Skin epidermis (tissue), 12 donors: ENCODE results near the gene SEMA3F.

Source experiments
- H3K27ac ChIP-seq, 21 experiments: fragments of 200-600 bp; sonication (generic) in 11 of 21; one replicate each; pipeline ENCODE4 v1.5.0; 2020; ENCODE audit warnings: mild to moderate bottlenecking in 3 of 21, inconsistent platforms in 2 of 21, moderate library complexity in 2 of 21
- H3K4me3 ChIP-seq, 7 experiments: fragments of 200-600 bp; sonication (generic) in 2 of 7; one replicate each; pipeline ENCODE4 v1.5.0; 2020; ENCODE audit warnings: inconsistent platforms in 2 of 7, mild to moderate bottlenecking in 2 of 7, moderate library complexity in 1 of 7

Gene SEMA3F

DNA sequence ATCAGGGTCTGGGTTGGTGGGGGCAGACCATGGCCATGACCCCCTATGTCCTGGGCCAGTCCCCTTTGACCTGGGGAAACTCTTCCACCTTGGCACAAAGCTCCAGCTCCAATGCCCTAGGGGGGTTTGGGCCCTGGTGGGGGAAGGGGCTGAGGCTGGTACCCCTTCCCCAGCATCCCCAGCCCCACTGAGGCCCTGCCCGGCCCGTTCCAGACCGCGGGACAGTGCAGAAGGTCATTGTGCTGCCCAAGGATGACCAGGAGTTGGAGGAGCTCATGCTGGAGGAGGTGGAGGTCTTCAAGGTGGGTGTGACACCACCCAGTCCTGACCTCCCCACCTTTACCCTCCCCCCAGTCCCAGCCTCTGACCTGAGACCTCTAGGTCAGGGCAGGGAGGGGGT is 30.1 kb downstream of the SEMA3F start:
- Histone ChIP-seq H3K27ac (no peak overlapping the region), H3K4me3 (no peak overlapping the region)

DNA sequence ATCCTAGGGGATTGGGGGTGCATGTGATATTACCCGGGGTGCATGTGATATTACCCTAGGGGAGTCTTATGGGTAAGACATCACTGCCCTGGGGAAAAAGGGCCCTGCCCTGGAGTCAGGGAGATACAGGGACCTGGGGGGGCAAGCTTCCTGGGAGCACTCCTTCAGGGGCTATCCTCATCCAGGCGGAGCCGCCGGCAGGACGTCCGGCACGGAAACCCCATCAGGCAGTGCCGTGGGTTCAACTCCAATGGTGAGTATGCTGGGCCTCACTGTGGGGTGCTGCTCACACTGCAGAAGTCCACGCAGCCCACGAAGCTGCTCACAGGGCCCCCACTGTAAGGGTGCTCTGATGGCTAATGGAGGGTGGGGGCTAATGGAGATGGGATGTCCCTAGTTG is 31.0 kb downstream of the SEMA3F start:
- no peak overlapping the region for H3K27ac ChIP-seq
- no peak overlapping the region for H3K4me3 ChIP-seq

DNA sequence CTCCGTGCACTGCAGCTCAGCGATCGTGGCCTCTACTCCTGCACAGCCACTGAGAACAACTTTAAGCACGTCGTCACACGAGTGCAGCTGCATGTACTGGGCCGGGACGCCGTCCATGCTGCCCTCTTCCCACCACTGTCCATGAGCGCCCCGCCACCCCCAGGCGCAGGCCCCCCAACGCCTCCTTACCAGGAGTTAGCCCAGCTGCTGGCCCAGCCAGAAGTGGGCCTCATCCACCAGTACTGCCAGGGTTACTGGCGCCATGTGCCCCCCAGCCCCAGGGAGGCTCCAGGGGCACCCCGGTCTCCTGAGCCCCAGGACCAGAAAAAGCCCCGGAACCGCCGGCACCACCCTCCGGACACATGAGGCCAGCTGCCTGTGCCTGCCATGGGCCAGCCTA is 32.6 kb downstream of the SEMA3F start:
- Histone ChIP-seq H3K4me3 (no peak overlapping the region), H3K27ac (no peak overlapping the region)

DNA sequence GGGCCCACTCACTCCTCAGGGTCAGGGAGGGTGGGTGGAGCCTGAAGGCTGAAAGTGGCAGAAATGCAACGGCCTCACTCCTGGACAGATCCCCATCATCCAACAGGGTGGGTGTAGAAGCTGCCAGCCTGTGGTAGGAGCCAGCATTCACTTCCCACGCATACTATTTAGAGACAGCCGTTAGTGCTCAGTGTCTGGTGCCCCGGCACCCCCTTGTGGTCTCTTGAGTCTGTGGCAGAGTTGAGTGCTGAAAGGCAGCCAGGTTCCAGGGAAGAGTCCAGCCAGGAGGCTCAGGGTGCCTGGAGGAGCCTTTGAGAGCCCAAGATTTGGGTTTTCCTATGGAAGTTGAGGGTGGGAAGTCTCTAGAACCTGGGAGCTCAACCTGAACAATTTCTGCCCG is 34.1 kb downstream of the SEMA3F start:
- Histone ChIP-seq H3K4me3 (no peak overlapping the region), H3K27ac (peak overlapping the region in 2 of 21 experiments; percentile 17)

DNA sequence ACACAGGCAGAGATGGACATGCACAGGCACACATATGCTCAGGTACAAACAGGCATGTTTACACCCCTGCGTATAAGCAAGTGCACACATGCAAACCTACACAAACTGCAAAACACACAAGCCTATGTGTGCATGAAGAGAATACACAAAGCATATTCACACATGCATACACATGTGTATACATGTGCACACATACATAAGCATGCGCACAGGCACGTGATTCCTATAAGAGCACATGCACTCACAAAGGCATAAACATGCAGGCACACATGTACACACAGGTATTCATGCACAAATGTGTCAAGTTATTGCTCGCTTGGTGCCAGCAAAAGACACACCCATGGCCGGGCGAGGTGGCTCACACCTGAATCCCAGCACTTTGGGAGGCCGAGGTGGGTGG is 34.9 kb downstream of the SEMA3F start:
- no peak overlapping the region for H3K27ac ChIP-seq

DNA sequence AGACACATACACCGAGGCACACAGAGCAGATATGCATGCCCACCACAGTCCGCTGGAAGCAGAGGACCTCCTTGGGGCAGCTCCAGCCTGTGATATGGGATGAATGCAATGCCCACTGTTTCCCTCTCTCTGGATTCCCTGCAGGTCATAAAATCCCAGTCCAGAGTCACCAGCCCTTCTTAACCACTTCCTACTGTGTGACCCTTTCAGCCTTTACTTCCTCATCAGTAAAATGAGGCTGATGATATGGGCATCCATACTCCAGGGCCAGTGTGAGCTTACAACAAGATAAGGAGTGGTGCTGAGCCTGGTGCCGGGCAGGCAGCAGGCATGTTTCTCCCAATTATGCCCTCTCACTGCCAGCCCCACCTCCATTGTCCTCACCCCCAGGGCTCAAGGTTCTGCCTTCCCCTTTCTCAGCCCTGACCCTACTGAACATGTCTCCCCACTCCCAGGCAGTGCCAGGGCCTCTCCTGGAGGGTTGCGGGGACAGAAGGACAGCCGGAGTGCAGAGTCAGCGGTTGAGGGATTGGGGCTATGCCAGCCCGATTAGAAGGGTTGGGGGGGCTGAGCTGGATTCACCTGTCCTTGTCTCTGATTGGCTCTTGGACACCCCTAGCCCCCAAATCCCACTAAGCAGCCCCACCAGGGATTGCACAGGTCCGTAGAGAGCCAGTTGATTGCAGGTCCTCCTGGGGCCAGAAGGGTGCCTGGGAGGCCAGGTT is 36.0 kb downstream of the SEMA3F start, which contains the start of gene GNAT1:
TSS of gene GNAT1 (plus strand) at position 675 of the 725 bp plus-strand sequence. CDS start 116 bp downstream, outside the sequence.
- H3K27ac ChIP-seq = no peak within 1 kb of the TSS
- no peak within 1 kb of the TSS for H3K4me3 ChIP-seq

More for the DNA sequence above, 34.9 kb downstream of the SEMA3F start:
- H3K4me3 ChIP-seq = no peak overlapping the region

DNA sequence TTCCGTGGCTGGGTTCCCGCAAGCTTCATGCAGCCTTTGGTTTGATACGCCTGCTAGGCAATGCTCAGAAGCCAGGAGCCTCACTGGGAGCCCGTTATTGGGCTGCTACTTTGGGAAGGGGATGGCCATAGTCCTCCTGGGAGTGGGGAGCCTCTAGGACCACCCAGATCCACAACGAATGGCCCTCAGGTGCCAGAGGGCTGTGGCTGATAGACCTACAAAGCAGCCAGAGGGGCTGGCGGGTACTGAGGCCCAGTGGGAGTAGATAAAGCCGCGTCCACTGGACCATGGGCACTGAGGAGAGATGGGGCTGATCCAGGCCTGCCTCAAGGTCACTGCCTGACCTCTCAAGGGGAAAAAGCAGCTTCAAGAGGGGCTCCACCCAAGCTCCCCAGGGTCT is 37.0 kb downstream of the SEMA3F start:
- no peak overlapping the region for H3K27ac ChIP-seq
- no peak overlapping the region for H3K4me3 ChIP-seq

DNA sequence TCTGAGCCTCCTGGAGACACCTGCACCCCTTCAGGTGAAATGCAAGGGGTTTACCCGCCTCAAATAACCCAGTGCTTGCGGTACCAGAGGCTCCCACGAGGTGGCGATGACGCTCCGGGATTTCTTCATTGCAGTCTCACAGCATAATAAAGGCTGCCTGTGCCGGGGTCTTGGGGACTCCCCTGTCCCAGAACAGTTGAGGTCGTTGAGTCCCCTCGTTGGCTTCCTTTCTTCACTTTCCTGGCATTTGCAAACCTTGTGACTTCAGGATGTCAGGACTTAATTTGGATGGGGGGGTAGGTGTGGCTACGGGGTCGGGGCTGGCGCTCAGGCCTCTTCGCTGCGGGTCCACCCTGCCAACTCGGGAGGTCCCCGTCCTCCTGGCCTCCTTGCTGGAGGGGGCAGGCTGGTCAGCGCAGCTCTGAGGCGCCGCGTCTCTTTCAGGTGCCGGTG is 37.6 kb downstream of the SEMA3F start:
- no peak overlapping the region for H3K27ac ChIP-seq
- H3K4me3 ChIP-seq = no peak overlapping the region

DNA sequence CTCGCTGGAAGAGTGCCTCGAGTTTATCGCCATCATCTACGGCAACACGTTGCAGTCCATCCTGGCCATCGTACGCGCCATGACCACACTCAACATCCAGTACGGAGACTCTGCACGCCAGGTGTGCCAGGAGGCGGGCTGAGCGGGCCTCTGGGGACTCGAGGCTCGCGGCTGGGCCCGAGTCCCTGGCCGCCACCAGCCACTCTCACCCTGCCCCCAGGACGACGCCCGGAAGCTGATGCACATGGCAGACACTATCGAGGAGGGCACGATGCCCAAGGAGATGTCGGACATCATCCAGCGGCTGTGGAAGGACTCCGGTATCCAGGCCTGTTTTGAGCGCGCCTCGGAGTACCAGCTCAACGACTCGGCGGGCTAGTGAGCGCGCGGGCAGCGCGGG is 38.2 kb downstream of the SEMA3F start:
- Histone ChIP-seq H3K4me3 (no peak overlapping the region), H3K27ac (no peak overlapping the region)

DNA sequence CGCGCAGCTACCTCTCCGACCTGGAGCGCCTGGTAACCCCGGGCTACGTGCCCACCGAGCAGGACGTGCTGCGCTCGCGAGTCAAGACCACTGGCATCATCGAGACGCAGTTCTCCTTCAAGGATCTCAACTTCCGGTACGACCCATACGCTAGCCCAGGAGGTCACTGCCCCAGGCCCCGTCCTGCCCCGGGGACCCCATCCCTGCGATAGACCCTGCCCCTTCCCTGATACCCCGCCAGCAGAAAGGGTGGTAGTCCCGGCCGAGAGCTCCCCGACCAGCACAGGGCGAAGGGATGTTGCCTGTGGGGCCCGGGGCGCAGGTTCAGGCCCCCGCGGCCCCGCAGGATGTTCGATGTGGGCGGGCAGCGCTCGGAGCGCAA is 38.6 kb downstream of the SEMA3F start:
- Histone ChIP-seq H3K4me3 (no peak overlapping the region), H3K27ac (no peak overlapping the region)

DNA sequence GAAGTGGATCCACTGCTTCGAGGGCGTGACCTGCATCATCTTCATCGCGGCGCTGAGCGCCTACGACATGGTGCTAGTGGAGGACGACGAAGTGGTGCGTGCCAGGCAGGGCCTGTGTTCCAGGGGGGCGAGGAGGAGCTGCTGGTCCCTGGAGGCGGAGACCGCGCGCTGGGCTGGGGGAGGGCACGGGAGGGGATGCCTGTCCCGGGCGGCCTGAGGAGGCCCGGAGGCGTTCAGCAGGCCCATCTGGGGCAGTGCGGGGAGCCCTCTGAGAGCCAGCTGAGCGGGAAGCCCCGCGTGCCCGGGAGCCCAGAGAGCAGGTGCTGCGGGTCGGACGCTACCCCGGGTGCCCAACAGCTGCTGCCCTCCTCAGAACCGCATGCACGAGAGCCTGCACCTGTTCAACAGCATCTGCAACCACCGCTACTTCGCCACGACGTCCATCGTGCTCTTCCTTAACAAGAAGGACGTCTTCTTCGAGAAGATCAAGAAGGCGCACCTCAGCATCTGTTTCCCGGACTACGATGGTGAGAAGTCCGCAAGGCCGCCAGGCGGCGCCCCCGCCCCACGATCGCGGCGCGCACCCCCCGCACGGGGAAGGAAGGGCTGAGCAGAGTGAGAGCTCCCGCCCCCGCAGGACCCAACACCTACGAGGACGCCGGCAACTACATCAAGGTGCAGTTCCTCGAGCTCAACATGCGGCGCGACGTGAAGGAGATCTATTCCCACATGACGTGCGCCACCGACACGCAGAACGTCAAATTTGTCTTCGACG is 39.2 kb downstream of the SEMA3F start:
- H3K4me3 ChIP-seq = no peak overlapping the region

DNA sequence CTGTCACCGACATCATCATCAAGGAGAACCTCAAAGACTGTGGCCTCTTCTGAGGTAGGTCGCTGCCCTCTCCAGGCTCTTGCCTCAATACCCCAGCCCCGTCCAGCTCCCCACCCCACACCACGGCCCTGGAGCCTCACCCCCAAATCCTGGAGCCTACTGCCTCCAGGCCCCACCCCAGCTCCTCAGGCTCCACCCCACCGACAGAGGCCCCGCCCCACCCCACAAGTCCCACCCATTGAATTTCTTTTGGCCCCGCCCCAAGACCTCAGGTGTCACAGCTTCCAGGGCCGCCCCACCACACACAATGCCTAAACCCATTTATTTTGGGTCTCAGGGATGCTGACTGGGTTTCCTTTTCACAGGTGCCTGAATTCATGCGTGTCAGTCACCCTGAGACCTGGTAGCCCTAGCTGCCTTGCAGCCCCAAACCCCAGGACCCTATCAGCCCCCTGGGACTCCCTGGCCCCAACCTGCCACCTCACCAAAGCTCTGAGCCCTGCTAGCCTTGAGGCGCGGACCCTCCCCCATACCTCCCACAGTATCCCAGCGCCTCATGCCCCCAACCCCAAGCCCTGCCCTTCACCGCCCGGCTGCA is 39.9 kb downstream of the SEMA3F start:
- H3K4me3 ChIP-seq = no peak overlapping the region

More for the DNA sequence above, 39.2 kb downstream of the SEMA3F start:
- no peak overlapping the region for H3K27ac ChIP-seq

DNA sequence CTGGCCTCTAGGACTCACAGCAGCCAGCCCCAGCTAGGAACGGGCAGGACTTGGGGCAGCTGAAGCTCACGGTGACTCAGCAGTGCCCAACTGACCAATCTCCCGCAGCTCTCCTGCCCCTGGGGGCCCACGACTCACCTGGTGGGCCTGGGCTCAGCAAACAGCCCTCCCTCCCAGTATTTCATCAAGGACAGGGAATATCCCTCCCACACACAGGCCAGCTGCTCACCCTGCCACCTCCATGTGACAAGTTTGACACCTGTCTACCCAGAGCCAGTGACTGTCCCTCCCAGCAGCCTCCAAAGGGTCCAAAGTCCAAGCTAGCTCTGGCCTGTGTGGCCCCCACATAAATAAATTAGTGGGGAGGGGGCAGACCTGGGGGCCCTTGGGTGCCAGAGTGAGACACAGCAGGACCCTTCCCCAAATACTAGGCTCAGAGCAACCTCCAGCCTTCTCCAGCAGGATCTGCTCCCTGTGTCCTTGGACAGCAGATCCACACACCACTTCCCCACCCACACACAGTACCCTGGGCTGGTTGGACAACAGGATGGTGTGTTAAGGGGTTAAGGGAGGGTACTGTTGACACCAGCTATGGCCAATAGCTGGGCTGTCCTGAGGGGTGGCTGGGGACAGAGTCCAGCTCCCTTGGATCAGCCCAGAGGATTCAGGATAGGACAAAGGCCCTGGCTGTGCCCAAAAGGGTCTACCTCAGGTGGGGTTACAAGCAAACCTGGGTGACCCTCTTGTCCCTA is 40.6 kb downstream of the SEMA3F start:
- Histone ChIP-seq H3K4me3 (no peak overlapping the region), H3K27ac (no peak overlapping the region)

More for the DNA sequence above, 39.9 kb downstream of the SEMA3F start:
- no peak overlapping the region for H3K27ac ChIP-seq

DNA sequence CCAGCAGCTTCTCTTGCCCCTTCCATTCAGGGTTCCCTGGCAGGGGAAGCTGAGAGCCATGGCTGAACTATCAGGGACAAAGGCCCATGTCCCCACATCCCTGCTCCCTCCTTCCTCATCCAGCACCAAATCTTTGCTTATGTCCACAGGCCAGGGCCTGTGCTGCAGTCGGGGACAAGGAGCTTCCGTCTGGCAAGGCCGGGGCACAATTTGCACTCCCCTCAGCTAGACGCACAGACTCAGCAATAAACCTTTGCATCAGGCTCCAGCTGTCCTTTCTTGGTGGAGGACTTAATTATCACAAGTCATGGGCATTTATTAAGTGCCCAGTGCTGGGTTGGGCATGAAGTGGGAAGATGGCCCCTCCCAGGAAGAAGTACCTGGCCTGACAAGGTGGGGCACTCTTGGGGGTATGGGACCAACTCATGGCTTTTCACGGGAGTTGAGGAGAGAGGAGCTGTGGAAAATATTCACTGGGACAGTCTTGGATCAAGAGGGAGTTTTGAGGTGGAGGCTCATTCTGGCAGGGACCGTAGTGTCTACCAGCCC is 41.2 kb downstream of the SEMA3F start:
- Histone ChIP-seq H3K4me3 (no peak overlapping the region), H3K27ac (no peak overlapping the region)

DNA sequence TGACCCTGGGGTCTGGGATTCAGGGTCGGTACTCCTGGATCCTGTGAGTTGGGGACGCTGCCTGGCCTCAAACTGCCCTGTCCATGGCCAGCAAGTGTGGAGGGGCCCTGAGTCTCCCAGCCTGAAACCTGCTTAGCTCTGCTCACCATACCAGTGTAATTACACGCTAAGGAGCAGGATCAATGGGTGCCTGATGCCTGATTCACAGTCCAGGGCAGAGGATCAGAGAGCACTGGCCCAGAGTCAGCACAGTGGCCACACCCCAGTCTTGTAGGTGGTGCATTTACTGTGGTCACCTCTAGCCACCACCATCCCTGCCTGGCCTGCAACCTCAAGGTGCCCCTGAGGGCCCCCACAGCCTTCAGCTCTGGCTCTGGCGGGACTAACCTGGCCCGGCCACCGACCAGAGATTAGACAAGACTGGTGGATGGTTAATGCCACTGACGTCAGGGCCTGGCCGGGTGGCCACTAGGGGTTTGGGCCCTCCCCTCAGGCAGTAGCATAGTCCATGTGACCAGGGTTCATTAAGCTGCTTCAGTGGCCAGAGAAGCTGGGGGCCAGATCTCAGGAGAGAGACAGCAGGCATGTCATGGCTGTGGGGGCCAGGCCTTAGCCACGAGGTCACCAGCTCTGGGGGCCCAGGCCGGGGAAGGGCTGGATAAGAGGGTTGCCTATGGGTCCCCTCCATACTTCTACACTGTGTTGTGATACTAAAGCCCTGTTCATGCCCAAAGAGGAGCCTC is 46.6 kb downstream of the SEMA3F start:
- Histone ChIP-seq H3K4me3 (no peak overlapping the region), H3K27ac (no peak overlapping the region)

DNA sequence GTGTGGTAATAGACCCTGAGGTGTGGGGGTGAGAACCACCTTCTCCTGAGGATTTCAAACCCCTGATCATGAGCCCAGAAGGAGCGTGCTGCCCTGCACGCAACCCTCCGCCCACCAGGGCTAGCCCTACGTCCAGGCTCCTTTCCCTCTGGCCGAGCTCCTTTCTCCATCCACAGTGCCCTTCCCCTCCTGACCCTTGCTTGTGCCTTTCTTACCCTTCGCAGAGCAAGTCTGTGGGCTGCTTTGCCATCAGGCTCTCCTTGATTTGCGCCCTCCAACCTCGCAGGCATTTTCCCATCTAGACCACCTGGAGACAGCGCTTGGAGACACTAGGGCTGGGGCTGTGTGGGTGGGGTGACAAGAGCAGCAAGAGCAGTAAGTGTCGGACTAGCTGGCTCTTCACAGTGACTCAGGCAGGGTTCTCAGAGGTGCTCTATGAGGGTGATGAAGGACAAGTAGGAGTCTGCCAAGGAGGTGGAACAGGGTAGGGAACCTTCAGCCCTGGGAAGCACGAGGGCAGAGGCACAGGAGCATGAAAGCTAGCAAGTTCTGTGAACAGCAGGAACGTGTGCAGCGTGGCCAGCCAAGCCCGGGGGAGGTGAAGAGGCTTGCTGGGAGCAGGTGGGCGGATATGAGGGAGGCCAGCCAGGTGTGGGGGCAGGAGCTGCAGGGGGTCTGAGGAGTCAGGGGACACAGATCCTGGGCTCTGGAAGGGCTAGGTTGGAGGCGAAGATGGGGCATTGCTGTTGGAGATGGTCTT is 47.4 kb downstream of the SEMA3F start:
- H3K27ac ChIP-seq = no peak overlapping the region
- no peak overlapping the region for H3K4me3 ChIP-seq

DNA sequence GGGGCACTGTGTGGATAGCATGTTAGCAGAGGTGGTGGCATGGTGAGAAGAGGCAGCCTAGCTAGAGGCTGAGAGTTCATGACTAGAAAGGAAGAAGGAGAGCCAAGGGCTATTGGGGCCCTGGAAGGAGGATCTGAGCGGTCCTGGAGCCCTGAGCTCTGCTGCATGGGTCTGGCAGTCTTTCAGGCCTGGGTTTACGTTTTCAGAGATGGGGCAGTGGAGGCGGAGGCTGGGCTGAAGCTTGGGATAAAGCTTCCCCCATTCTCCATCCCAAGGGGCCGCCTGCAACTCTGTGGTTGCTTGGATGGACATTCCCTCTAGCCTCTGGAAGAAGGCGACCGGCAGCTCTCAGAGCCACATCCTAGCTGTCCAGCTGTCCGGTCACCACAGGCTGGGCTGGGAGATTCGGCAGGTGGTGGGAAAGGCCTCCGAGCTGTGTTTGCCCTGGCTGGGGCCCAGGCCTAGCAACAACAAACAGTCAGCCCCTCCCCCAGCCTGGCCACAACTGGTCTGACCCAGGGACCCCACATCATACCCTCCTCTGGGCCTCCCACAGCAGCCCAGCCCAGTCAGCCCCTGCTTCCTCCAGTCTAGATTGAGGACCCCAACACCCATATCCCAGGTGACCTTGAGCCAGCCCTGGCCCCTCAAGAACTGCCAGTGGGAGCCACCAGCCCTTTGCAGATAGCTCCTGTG is 48.1 kb downstream of the SEMA3F start:
- no peak overlapping the region for H3K27ac ChIP-seq
- H3K4me3 ChIP-seq = no peak overlapping the region
